ENCODE measurements around the gene TTLL5.

DNA sequence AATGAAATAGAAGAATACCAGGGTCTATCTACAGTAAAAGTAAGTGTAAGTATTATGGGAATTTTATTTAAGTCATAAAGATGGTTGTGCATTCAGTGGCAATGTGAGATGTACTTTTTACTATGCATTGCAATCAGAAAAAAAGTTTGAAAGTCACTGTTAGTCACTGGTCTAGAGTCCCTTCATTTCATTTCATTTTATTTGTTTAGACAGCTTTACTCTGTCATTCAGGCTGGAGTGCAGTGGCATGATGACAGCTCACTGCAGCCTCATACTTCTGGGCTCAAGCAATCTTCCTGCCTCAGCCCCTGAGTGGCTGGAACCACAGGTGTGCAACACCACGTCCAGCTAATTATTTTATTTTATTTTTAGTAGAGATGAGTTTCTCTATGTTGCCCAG is 278.2 kb downstream of the TTLL5 start:
- TF ChIP-seq, protein P1, sequence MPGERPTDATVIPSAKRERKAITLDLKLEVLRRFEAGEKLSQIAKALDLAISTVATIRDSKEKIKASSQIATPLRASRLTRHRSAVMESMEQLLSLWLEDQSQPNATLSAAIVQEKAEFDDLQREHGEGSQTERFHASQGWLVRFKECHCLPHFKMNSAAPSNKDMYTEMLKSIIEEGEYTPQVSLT (CRISPR knock-in tag; IDR thresholded peaks at IDR 0.05; ENCODE audit: borderline replicate concordance, low read depth), result no peak
- TF ChIP-seq SP2 (CRISPR knock-in tag; IDR thresholded peaks at IDR 0.05) (no peak), SYNCRIP (IDR thresholded peaks at IDR 0.05; ENCODE audit: insufficient read depth, low read depth, low read length) (no peak), ZNF530 (CRISPR knock-in tag; IDR thresholded peaks at IDR 0.05; ENCODE audit: low read depth) (no peak)
- TF ChIP-seq, protein P2, sequence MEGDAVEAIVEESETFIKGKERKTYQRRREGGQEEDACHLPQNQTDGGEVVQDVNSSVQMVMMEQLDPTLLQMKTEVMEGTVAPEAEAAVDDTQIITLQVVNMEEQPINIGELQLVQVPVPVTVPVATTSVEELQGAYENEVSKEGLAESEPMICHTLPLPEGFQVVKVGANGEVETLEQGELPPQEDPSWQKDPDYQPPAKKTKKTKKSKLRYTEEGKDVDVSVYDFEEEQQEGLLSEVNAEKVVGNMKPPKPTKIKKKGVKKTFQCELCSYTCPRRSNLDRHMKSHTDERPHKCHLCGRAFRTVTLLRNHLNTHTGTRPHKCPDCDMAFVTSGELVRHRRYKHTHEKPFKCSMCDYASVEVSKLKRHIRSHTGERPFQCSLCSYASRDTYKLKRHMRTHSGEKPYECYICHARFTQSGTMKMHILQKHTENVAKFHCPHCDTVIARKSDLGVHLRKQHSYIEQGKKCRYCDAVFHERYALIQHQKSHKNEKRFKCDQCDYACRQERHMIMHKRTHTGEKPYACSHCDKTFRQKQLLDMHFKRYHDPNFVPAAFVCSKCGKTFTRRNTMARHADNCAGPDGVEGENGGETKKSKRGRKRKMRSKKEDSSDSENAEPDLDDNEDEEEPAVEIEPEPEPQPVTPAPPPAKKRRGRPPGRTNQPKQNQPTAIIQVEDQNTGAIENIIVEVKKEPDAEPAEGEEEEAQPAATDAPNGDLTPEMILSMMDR (CRISPR knock-in tag; IDR thresholded peaks at IDR 0.05), result no peak
